Activated naive CD4-positive, alpha-beta T cell treated with anti-CD3 and anti-CD28 coated beads, Interleukin-2, amount 50 U/mL, for 16 hours (primary cell): ENCODE data around the gene LARP1.
"Not testable (repeated sequence)": the region's sequence is repeated elsewhere in the genome, so short reads cannot be mapped to it uniquely, and the experiment has no call there.

Source experiments
- DNase-seq: peaks from one replicate; pipeline ENCODE4 v3.0.0-alpha.2; 2020

The LARP1 gene

DNA sequence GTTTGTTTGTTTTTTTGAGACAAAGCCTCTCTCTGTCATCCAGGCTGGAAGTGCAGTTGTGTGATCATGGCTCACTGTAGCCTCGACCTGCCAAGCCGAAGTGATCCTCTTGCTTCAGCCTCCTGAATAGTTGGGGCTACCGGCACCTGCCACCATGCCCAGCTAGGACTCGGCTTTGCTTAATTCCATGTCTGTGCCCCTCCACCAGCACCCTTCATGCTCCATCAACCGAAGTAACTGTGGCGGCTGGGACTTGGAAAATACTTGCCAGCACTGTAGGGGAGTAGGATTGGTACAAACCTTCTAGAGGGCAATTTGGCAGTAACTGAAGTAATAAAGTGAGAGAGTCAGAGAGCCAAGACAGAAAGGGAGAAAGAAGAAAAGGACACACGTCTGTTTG, 76.3 kb downstream of the LARP1 start:
- DNase-seq: no peak

DNA sequence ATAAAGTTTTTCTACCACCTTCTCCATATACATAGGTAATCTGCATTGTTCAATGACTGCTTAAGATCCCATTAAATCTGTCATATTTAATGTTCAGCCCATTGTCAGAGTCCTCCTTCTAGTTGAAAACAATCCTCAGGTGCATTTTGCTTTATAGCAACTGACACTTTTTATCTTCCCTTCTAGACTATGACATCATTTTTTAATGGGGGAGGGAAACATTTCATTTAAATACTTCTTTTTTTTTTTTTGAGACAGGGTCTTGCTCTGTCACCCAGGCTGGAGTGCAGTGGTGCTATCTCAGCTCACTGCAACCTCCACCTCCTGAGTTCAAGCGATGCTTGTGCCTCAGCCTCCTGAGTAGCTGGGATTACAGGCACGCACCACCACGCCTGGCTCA, 77.6 kb downstream of the LARP1 start:
- not testable (repeated sequence) for DNase-seq

- no peak for DNase-seq
Observed at GRCh38 chr5:154834053-154834452, 78.9 kb downstream of the LARP1 start.

DNA sequence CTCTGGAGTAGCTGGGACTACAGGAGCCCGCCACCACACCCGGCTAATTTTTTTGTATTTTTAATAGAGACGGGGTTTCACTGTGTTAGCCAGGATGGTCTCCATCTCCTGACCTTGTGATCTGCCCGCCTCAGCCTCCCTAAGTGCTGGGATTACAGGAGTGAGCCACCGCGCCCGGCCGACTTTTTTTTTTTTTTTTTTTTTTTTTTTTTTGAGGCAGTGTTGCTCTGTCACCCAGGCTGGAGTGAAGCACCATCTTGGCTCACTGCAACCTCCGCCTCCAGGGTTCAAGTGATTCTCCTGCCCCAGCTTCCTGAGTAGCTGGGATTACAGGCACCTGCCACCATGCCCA, 80.5 kb downstream of the LARP1 start:
- not testable (repeated sequence) for DNase-seq

DNA sequence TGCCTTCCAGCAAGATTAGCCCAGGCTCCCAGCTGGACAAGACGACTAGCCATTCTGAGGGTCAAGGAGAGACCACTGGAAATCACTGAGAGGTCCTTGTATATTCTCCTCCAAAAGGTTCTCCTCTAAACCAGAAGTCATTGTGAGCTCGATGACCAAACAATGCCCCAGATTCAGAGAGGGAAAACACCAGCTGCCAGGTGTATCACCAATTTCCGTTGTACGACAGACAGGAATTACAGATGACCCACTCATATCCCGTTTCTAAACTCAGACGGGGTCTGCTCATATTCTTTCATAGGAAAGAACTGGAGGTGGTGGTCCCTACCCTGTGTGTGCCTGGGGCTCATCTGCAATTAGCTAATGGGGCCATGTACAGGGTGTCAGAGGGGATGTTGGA, 81.0 kb downstream of the LARP1 start:
- no peak for DNase-seq

GRCh38 chr5:154837009-154837901, 82.1 kb downstream of the LARP1 start:
- DNase-seq: no peak

- no peak for DNase-seq
Observed at GRCh38 chr5:154840435-154841272, 85.5 kb downstream of the LARP1 start.

DNA sequence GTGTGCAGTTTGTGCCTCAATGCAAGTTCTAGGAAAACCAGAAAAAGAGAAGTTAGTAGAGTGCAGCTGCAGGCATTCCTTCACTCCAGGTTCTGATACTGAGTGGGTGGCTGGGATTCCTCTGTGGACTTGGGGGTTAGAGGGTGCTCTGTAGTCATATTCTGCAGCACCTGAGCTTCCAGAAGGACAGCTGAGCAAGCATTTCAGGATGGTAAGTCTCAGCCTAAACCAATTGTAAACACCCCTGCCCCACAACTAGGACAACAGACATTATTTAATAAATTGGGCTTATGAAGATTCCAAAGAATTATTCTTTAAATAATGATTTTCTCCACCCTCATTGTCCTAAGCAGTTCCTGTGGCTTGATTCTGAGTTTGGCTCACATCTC, 86.1 kb downstream of the LARP1 start:
- no peak for DNase-seq

GRCh38 chr5:154842689-154843530, 87.7 kb downstream of the LARP1 start:
- DNase-seq: no peak

GRCh38 chr5:154844809-154845208, 89.6 kb downstream of the LARP1 start:
- no peak for DNase-seq

GRCh38 chr5:154849264-154849785, 94.1 kb downstream of the LARP1 start:
- DNase-seq: no peak

DNA sequence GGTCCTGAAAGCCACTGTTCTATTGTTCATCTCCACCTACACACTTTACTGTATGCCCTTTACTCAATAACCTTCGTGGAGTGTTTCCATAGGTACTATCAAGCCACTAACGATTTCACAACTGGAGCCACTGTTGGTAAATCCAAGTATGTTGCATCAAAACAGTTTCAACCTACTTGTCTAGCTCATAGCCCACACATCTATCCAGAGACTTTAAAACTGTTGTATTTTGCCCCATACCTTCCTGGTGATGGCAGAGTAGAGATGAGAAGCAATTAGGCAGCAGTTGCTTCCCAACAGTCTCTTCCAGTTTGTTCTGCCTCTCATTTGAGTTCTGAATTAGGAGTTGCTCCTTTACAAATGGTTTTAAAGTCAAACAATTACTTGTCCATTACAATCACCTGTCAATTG, 94.6 kb downstream of the LARP1 start:
- no peak for DNase-seq

DNA sequence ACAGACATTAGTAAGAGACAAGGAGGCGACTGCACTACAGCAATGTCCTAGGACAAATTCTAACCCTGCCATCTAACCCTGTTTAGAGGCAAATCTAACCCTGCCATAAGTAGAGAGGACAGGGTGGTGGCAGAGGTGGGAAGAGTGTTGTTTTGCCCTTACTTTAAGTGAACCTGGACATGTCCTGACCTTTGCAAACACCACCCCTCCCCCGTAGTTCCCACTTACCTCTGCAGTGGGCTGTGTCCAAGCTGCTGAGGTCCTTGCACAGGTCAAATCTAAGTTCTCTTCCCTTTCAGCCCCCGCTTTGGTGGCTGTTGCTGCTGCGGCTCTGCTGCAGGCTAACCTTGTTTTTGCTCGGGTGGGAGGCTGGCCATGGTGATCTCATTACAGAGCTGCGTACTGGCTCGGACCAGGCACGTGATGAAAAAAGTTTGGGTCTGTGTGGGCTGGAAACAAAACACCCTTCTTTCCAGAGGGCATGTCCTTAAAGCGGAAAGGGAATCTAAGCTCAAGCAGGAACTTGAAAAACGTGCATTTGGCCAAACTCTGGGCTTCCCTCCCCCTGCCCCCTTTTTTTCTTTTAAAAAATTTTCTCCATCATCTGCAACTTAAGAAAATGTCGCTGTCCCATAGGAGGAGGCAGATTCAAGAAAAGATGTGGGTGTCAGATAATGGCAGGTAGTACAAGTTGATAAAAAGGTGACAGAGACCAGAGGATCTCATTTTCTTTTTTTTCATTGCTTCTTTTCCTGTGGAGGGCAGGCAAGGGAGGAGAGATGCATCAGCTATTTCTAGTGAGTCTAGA, 95.3 kb downstream of the LARP1 start, which contains the start of gene FAXDC2:
TSS of gene FAXDC2 (minus strand) at position 349 of the 808 bp plus-strand sequence. CDS start 12,425 bp downstream, outside the sequence.
- DNase-seq: no peak

- DNase-seq: no peak
Observed at GRCh38 chr5:154851351-154851750, 96.2 kb downstream of the LARP1 start.

GRCh38 chr5:154857530-154858296, 102.5 kb downstream of the LARP1 start:
- DNase-seq: peak; percentile 83

GRCh38 chr5:154858297-154858971, 103.3 kb downstream of the LARP1 start, which contains the start of gene CNOT8:
Gene CNOT8 (plus strand): TSS chr5:154858627. CDS start chr5:154863279, 4,652 bp downstream.
- peak; percentile 98 for DNase-seq

- DNase-seq: no peak
Observed at GRCh38 chr5:154858972-154859871, 104.0 kb downstream of the LARP1 start.

GRCh38 chr5:154860123-154860522, 104.9 kb downstream of the LARP1 start:
- no peak for DNase-seq

- no peak for DNase-seq
Observed at GRCh38 chr5:154860765-154861164, 105.6 kb downstream of the LARP1 start.
